ENCODE measurements around the gene CIAO2B.

DNA sequence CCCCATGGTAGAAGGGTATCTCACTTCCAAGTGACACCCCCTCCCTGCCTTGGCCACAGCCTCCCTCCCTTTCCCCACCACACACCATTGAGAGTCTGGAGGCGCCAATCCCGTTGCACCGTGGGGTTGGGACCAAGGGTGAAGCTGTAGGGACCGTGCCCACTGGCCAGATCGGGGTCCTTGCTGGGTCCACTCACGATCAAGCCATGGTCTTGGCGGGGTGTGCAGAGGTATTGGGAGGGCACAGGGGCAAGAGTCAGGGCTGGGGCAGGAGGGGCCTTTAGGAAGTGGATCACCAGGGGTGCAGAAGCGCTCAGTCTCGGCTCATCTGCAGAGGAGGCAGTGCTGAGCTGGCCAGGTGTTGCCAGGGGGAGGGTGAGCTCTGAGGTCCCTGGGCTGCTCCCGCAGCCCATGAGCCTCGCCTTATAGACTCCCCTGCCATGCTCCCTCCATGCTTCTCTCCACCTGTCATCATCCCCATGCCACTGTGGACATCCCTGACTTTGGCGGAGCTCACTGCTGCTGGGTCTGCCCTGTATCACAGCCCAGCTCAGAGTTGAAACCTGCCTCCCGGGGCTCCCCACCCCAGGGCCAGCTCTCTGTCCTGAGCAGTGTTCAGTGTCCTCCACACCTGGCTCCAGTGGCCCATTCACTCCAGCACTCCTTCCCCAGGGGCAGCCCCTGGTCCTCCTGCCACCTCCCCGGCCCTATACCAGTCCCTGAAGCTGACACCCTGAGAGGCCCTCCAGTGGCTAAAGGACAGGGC, 23.8 kb downstream of the CIAO2B start:
- TF ChIP-seq CTCF (IDR thresholded peaks at IDR 0.05) (no peak), POLR2A (IDR thresholded peaks at IDR 0.05) (no peak), EP300 (IDR thresholded peaks at IDR 0.05) (no peak), POLR2AphosphoS5 (IDR thresholded peaks at IDR 0.05) (no peak)

Data from sigmoid colon (tissue), 4 donors.